ENCODE data around the gene ATOSB.
A peak's percentile ranks its signal among the peaks of the same experiment; 100 is the strongest.

ATOSB gene

GRCh38 chr9:35091536-35091935, 24.1 kb downstream of the ATOSB start:
- no peak overlapping the region for H3K27ac ChIP-seq
- H3K4me1 ChIP-seq: peaks cover 0 to 12% (median 8%) of the 10 kb centered on the region in 4 donors
- H3K9me3 ChIP-seq: no peaks in the 10 kb centered on the region
- H3K36me3 ChIP-seq: peaks cover 33 to 79% (median 67%) of the 10 kb centered on the region in 3 donors
- DNase-seq: no peak
- intact Hi-C loops (cut with DNase I; ENCODE audit: low total_unique reads): no loop called here
- H3K27me3 ChIP-seq: no peaks in the 10 kb centered on the region
- no peak for TF ChIP-seq CTCF (IDR thresholded peaks at IDR 0.05)
- no peak overlapping the region for H3K4me3 ChIP-seq

- Histone ChIP-seq H3K4me3 (no peak overlapping the region), H3K27me3 (no peaks in the 10 kb centered on the region), H3K27ac (no peak overlapping the region), H3K4me1 (no peaks in the 10 kb centered on the region), H3K36me3 (peaks cover 33 to 94% (median 67%) of the 10 kb centered on the region in 3 donors), H3K9me3 (no peaks in the 10 kb centered on the region)
- TF ChIP-seq CTCF (IDR thresholded peaks at IDR 0.05): no peak
- DNase-seq: no peak
- intact Hi-C loops (cut with DNase I; ENCODE audit: low total_unique reads): no loop called here
Observed at GRCh38 chr9:35089434-35089833, 26.2 kb downstream of the ATOSB start.

GRCh38 chr9:35085078-35085477, 30.6 kb downstream of the ATOSB start:
- Histone ChIP-seq H3K4me1 (peaks cover 0 to 6% (median 0%) of the 10 kb centered on the region in 4 donors), H3K36me3 (peaks cover 20 to 50% (median 30%) of the 10 kb centered on the region in 3 donors), H3K4me3 (no peak overlapping the region), H3K9me3 (no peaks in the 10 kb centered on the region), H3K27me3 (no peaks in the 10 kb centered on the region), H3K27ac (no peak overlapping the region)
- DNase-seq: no peak
- TF ChIP-seq CTCF (IDR thresholded peaks at IDR 0.05): no peak
- intact Hi-C loops (cut with DNase I; ENCODE audit: low total_unique reads): no loop called here

- DNase-seq: peak; percentile 89 to 94
- H3K27me3 ChIP-seq: no peaks in the 10 kb centered on the region
- peak within 1 kb of the TSS; percentile 58 to 68 for H3K4me3 ChIP-seq
- TF ChIP-seq CTCF (IDR thresholded peaks at IDR 0.05): no peak
- H3K9me3 ChIP-seq: no peaks in the 10 kb centered on the region
- H3K4me1 ChIP-seq: peaks cover 0 to 18% (median 12%) of the 10 kb centered on the region in 4 donors
- H3K36me3 ChIP-seq: peaks cover 0 to 11% (median 0%) of the 10 kb centered on the region in 3 donors
- intact Hi-C loops (cut with DNase I; ENCODE audit: low total_unique reads): no loop called here
- H3K27ac ChIP-seq: peak within 1 kb of the TSS; percentile 61 to 78
Observed at GRCh38 chr9:35079426-35080341, 36.0 kb downstream of the ATOSB start, which contains the start of gene FANCG. TSS of gene FANCG (minus strand) at chr9:35079942. CDS start at chr9:35079524, 418 bp downstream.

- Histone ChIP-seq H3K4me1 (peaks cover 0 to 18% (median 12%) of the 10 kb centered on the region in 4 donors), H3K27me3 (no peaks in the 10 kb centered on the region), H3K9me3 (no peaks in the 10 kb centered on the region), H3K27ac (peak overlapping the region; percentile 61 to 78), H3K4me3 (peak overlapping the region; percentile 58 to 68), H3K36me3 (peaks cover 0 to 16% (median 0%) of the 10 kb centered on the region in 3 donors)
- TF ChIP-seq CTCF (IDR thresholded peaks at IDR 0.05): no peak
- peak in 1 of 2 donors; percentile 58 for DNase-seq
- intact Hi-C loops (cut with DNase I; ENCODE audit: low total_unique reads): no loop called here
Observed at GRCh38 chr9:35079041-35079425, 36.6 kb downstream of the ATOSB start.

All from tibial artery (tissue), 4 donors.